ENCODE results near the gene CAMK2D. TPM values are rescaled to one million over a fixed set of nuclear protein-coding genes. Genes with fewer than 3 reads are reported as not detected.
A peak's percentile ranks its signal among the peaks of the same experiment; 100 is the strongest.

Gene CAMK2D
- total RNA-seq, 1 experiment from 2014 or later, result 35.8 TPM

DNA sequence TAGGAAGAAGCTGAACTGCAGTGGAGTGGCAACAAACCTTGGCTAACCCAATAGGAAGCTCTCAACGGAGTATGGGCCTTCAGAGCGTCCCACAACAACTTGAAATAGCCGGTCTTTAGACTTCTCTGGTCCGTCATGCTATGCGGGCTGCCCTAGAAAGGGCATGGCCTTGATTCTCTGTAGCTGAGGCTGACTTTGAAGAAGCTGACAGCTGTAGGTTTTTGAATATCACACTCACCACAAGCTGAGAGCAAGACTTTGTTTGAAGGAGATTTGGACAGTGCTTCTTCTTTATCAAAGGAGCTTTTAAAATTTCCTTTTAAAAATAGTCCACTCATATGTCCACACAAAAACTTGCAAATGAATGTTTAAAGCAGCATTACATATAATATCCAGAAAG is 322.9 kb downstream of the CAMK2D start:
- peaks cover 23% of the 10 kb centered on the region for H3K4me1 ChIP-seq (ENCODE audit: insufficient read depth, low read length, poor library complexity, severe bottlenecking)
- no peak overlapping the region for H3K4me3 ChIP-seq (ENCODE audit: low read depth, low read length, poor library complexity, severe bottlenecking)
- POLR2A ChIA-PET (ENCODE audit: low non-redundant PET), result no interaction called here
- TF ChIP-seq EZH2 (IDR thresholded peaks at IDR 0.05; ENCODE audit: borderline replicate concordance, low read depth, low read length, poor library complexity, severe bottlenecking), result no peak
- TF ChIP-seq, protein P1, sequence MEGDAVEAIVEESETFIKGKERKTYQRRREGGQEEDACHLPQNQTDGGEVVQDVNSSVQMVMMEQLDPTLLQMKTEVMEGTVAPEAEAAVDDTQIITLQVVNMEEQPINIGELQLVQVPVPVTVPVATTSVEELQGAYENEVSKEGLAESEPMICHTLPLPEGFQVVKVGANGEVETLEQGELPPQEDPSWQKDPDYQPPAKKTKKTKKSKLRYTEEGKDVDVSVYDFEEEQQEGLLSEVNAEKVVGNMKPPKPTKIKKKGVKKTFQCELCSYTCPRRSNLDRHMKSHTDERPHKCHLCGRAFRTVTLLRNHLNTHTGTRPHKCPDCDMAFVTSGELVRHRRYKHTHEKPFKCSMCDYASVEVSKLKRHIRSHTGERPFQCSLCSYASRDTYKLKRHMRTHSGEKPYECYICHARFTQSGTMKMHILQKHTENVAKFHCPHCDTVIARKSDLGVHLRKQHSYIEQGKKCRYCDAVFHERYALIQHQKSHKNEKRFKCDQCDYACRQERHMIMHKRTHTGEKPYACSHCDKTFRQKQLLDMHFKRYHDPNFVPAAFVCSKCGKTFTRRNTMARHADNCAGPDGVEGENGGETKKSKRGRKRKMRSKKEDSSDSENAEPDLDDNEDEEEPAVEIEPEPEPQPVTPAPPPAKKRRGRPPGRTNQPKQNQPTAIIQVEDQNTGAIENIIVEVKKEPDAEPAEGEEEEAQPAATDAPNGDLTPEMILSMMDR (conservative IDR thresholded peaks at IDR 0.05; ENCODE audit: low read depth, low read length), result no peak
- no peak for DNase-seq (ENCODE audit: low spot score)
- H3K9me3 ChIP-seq (ENCODE audit: low read depth, low read length, poor library complexity, severe bottlenecking), result no peaks in the 10 kb centered on the region
- no peak overlapping the region for H3K27ac ChIP-seq (ENCODE audit: low read depth, low read length, poor library complexity, severe bottlenecking)
- BruUV-seq (replicated peaks), result no TSS peak
- no peaks in the 10 kb centered on the region for H3K36me3 ChIP-seq (ENCODE audit: insufficient read depth, low read length, poor library complexity, severe bottlenecking)
- CTCF ChIA-PET, result no interaction called here
- intact Hi-C loops (cut with micrococcal nuclease; ENCODE audit: unreplicated experiment), result no loop called here
- H3K27me3 ChIP-seq (replicated peaks; ENCODE audit: insufficient read depth, low read depth, low read length, poor library complexity), result no peaks in the 10 kb centered on the region

DNA sequence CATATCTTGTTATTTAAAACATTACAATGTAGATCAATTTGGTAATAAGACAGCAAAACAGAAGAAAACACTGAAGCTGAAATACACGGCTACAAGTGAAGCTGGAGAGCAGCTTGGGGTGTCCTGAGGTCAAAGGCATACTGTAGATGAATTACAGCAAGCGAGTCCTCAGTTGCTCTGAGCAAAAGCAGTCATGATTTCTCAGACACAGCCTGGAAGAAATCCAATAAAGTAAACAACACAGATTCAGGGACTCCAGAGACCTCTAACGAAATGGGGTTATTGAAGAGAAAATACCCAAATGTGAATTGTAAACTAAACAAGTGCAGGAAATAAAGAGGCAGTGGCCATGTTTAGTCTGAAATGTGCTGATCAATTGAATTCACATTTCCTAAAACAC is 324.4 kb downstream of the CAMK2D start:
- peaks cover 23% of the 10 kb centered on the region for H3K4me1 ChIP-seq (ENCODE audit: insufficient read depth, low read length, poor library complexity, severe bottlenecking)
- ChIA-PET POLR2A (ENCODE audit: low non-redundant PET) (no interaction called here), CTCF (no interaction called here)
- peaks cover 3% of the 10 kb centered on the region for H3K9me3 ChIP-seq (ENCODE audit: low read depth, low read length, poor library complexity, severe bottlenecking)
- no peak overlapping the region for H3K4me3 ChIP-seq (ENCODE audit: low read depth, low read length, poor library complexity, severe bottlenecking)
- TF ChIP-seq, protein P1 (conservative IDR thresholded peaks at IDR 0.05; ENCODE audit: low read depth, low read length), result no peak
- no TSS peak for BruUV-seq (replicated peaks)
- H3K27me3 ChIP-seq (replicated peaks; ENCODE audit: insufficient read depth, low read depth, low read length, poor library complexity), result no peaks in the 10 kb centered on the region
- H3K27ac ChIP-seq (ENCODE audit: low read depth, low read length, poor library complexity, severe bottlenecking), result peak overlapping the region; percentile 76
- no peak for DNase-seq (ENCODE audit: low spot score)
- intact Hi-C loops (cut with micrococcal nuclease; ENCODE audit: unreplicated experiment), result no loop called here
- no peaks in the 10 kb centered on the region for H3K36me3 ChIP-seq (ENCODE audit: insufficient read depth, low read length, poor library complexity, severe bottlenecking)

DNA sequence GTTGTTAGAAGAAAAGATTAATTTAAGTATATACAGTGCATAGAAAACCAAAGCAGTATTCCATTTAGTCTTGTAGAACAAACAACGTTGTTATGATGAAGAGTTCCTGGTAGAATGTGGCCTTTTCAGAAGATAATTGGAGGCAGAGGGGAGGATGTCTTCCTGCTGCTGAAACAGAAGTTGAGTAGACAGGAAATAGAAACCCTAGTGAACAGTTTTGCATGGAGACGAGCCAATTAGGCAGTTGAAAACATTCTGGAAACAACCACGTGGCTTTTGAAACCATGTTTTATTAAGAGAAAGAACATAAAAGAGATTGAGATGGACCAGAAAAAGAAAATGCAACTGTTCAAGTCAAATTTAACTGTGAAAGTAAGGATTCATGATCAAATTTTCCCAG is 325.2 kb downstream of the CAMK2D start:
- ChIA-PET CTCF (interaction anchor here (0.6 kb wide), 1 partner anchor 40 kb away, joined by 6 read pairs; no protein-coding TSS in a partner anchor), POLR2A (ENCODE audit: low non-redundant PET) (no interaction called here)
- TF ChIP-seq, protein P1 (conservative IDR thresholded peaks at IDR 0.05; ENCODE audit: low read depth, low read length), result no peak
- TF ChIP-seq EZH2 (IDR thresholded peaks at IDR 0.05; ENCODE audit: borderline replicate concordance, low read depth, low read length, poor library complexity, severe bottlenecking), result no peak
- Histone ChIP-seq H3K27ac (ENCODE audit: low read depth, low read length, poor library complexity, severe bottlenecking) (peak overlapping the region; percentile 76), H3K4me3 (ENCODE audit: low read depth, low read length, poor library complexity, severe bottlenecking) (peak overlapping the region; percentile 28), H3K27me3 (replicated peaks; ENCODE audit: insufficient read depth, low read depth, low read length, poor library complexity) (no peaks in the 10 kb centered on the region), H3K9me3 (ENCODE audit: low read depth, low read length, poor library complexity, severe bottlenecking) (peaks cover 6% of the 10 kb centered on the region), H3K36me3 (ENCODE audit: insufficient read depth, low read length, poor library complexity, severe bottlenecking) (no peaks in the 10 kb centered on the region), H3K4me1 (ENCODE audit: insufficient read depth, low read length, poor library complexity, severe bottlenecking) (peaks cover 23% of the 10 kb centered on the region)
- intact Hi-C loops (cut with micrococcal nuclease; ENCODE audit: unreplicated experiment), result no loop called here
- BruUV-seq (replicated peaks), result no TSS peak
- peak; percentile 94 for DNase-seq (ENCODE audit: low spot score)
